KMS-11 (cell line): ENCODE data around the gene PPP2R3A.
"Not testable (repeated sequence)": the region's sequence is repeated elsewhere in the genome, so short reads cannot be mapped to it uniquely, and the experiment has no call there.

ENCODE experiments used
- H2AFZ ChIP-seq: fragments of 200-600 bp; sonication (generic); 2 replicates; pipeline ENCODE4 v1.6.1; 2016; ENCODE audit warnings: antibody characterized with exemption, mixed run types, low read depth
- H3K27ac ChIP-seq: fragments of 200-600 bp; sonication (generic); 2 replicates; pipeline ENCODE4 v1.6.1; 2016; ENCODE audit warnings: mild to moderate bottlenecking, mixed run types
- H3K27me3 ChIP-seq: fragments of 200-600 bp; sonication (generic); 2 replicates; pipeline ENCODE4 v1.6.1; 2017; ENCODE audit warnings: mild to moderate bottlenecking, low read depth, mixed run types, moderate library complexity; ENCODE audit not compliant: insufficient read depth
- H3K36me3 ChIP-seq: fragments of 200-600 bp; sonication (generic); 2 replicates; pipeline ENCODE4 v1.6.1; 2017; ENCODE audit warnings: mild to moderate bottlenecking, mixed run types; ENCODE audit not compliant: insufficient read depth
- H3K4me1 ChIP-seq: fragments of 200-600 bp; sonication (generic); 2 replicates; pipeline ENCODE4 v1.6.1; 2016; ENCODE audit warnings: mild to moderate bottlenecking, low read depth, mixed run types; ENCODE audit not compliant: poor library complexity, severe bottlenecking
- H3K4me2 ChIP-seq: fragments of 200-600 bp; sonication (generic); 2 replicates; pipeline ENCODE4 v1.7.0; 2016; ENCODE audit warnings: mild to moderate bottlenecking, mixed run types
- H3K4me3 ChIP-seq: fragments of 200-600 bp; sonication (generic); IDR thresholded peaks from 2 replicates; pipeline ENCODE4 v1.6.1; 2017; ENCODE audit warnings: low read depth, low read length, mixed read lengths; ENCODE audit not compliant: insufficient read depth
- H3K79me2 ChIP-seq: fragments of 200-600 bp; sonication (generic); 2 replicates; pipeline ENCODE4 v1.6.1; 2016; ENCODE audit warnings: low read depth, mixed run types; ENCODE audit not compliant: insufficient read depth
- H3K9ac ChIP-seq: fragments of 200-600 bp; sonication (generic); 2 replicates; pipeline ENCODE4 v1.6.1; 2016; ENCODE audit warnings: mild to moderate bottlenecking, mixed run types
- H4K20me1 ChIP-seq: fragments of 200-600 bp; sonication (generic); 2 replicates; pipeline ENCODE4 v1.6.1; 2016; ENCODE audit warnings: mild to moderate bottlenecking, mixed run types; ENCODE audit not compliant: insufficient read depth
- TF ChIP-seq, protein P1 (sequence below): fragments of 200-600 bp; sonication (generic); conservative IDR thresholded peaks from 2 replicates; pipeline ENCODE4 v1.6.1; 2017; ENCODE audit warnings: low read depth, mild to moderate bottlenecking, antibody characterized with exemption, low read length, moderate library complexity, mixed read lengths

The PPP2R3A gene

DNA sequence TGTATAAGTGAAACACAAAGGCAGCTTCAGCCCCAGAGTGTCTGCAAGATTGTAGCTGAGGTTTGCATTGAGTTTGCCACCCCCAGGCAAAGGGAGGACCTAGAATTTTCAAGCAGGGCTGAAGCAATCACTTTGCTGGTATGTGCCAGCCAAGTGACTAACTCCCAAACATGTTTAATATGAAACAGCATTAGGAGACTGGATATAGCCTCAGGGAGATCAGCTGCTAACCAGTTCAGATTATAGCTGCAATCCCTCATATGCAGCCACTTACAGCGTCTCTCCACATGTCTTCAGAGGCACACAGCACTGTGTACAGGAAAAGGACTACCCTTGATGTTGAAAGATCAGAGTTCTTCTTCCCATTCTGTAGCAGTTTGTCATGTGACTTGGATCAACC lies 38.4 kb upstream of the PPP2R3A start:
- Histone ChIP-seq H3K79me2 (no peaks in the 10 kb centered on the region), H3K27ac (no peak overlapping the region), H3K36me3 (no peaks in the 10 kb centered on the region), H3K4me3 (no peak overlapping the region), H3K9ac (no peak overlapping the region), H4K20me1 (no peaks in the 10 kb centered on the region), H3K4me2 (no peak overlapping the region), H3K4me1 (no peaks in the 10 kb centered on the region), H2AFZ (no peak overlapping the region), H3K27me3 (no peaks in the 10 kb centered on the region)
- TF ChIP-seq, protein P1, sequence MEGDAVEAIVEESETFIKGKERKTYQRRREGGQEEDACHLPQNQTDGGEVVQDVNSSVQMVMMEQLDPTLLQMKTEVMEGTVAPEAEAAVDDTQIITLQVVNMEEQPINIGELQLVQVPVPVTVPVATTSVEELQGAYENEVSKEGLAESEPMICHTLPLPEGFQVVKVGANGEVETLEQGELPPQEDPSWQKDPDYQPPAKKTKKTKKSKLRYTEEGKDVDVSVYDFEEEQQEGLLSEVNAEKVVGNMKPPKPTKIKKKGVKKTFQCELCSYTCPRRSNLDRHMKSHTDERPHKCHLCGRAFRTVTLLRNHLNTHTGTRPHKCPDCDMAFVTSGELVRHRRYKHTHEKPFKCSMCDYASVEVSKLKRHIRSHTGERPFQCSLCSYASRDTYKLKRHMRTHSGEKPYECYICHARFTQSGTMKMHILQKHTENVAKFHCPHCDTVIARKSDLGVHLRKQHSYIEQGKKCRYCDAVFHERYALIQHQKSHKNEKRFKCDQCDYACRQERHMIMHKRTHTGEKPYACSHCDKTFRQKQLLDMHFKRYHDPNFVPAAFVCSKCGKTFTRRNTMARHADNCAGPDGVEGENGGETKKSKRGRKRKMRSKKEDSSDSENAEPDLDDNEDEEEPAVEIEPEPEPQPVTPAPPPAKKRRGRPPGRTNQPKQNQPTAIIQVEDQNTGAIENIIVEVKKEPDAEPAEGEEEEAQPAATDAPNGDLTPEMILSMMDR: no peak

DNA sequence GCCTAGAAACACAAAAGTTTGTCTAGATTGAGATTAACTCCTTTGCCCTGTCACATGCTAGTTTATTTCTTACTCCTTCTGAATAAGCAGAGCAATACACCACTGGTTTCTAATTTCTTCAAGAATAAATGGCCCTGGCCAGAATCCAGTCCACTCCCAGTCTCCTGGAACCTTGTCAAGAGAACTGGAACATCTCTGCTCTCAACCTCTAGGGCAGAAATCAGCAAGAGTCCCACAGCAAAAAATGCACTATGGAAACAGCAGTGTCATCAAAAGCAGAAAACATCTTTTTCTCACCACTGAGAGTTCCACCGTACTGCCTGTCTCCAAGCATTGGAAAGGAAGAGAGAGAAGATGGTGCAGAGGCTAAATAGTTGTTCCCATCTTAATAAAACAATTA lies 35.9 kb upstream of the PPP2R3A start:
- Histone ChIP-seq H3K4me2 (no peak overlapping the region), H2AFZ (no peak overlapping the region)

GRCh38 chr3:135930255-135930654 lies 35.3 kb upstream of the PPP2R3A start:
- no peaks in the 10 kb centered on the region for H3K36me3 ChIP-seq
- TF ChIP-seq, protein P1: no peak
- H3K4me3 ChIP-seq: no peak overlapping the region
- no peak overlapping the region for H3K9ac ChIP-seq
- no peak overlapping the region for H3K4me2 ChIP-seq
- H3K4me1 ChIP-seq: no peaks in the 10 kb centered on the region
- no peaks in the 10 kb centered on the region for H3K27me3 ChIP-seq
- H2AFZ ChIP-seq: no peak overlapping the region
- H3K27ac ChIP-seq: no peak overlapping the region
- H4K20me1 ChIP-seq: no peaks in the 10 kb centered on the region
- H3K79me2 ChIP-seq: no peaks in the 10 kb centered on the region

More for the DNA sequence above, 35.9 kb upstream of the PPP2R3A start:
- Histone ChIP-seq H3K27ac (no peak overlapping the region), H3K27me3 (no peaks in the 10 kb centered on the region), H4K20me1 (no peaks in the 10 kb centered on the region), H3K4me1 (no peaks in the 10 kb centered on the region), H3K9ac (no peak overlapping the region), H3K4me3 (no peak overlapping the region), H3K36me3 (no peaks in the 10 kb centered on the region), H3K79me2 (no peaks in the 10 kb centered on the region)
- TF ChIP-seq, protein P1: no peak

- H3K9ac ChIP-seq, H3K79me2 ChIP-seq, H4K20me1 ChIP-seq, H3K27me3 ChIP-seq, H3K4me1 ChIP-seq, H3K4me3 ChIP-seq, H3K27ac ChIP-seq, H3K4me2 ChIP-seq, H2AFZ ChIP-seq, H3K36me3 ChIP-seq: not testable (repeated sequence)
Measured at GRCh38 chr3:135935171-135935570, 30.4 kb upstream of the PPP2R3A start.

DNA sequence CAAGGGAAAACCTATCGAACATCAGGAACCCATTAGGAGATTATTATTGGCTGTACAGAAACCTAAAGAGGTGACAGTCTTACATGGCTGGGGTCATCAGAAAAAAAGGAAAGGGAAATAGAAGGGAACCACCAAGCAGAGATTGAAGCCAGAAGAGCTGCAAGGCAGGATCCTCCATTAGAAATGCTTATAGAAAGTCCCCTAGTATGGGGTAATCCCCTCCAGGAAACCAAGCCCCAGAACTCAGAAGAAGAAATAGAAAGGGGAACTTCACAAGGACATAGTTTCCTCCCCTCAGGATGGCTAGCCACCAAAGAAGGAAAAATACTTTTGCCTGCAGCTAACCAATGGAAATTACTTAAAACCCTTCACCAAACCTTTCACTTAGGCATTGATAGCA lies 27.8 kb upstream of the PPP2R3A start:
- H2AFZ ChIP-seq, H3K79me2 ChIP-seq, H3K9ac ChIP-seq, H3K4me3 ChIP-seq, H3K27ac ChIP-seq, H3K27me3 ChIP-seq, H3K36me3 ChIP-seq, H3K4me1 ChIP-seq, H3K4me2 ChIP-seq, H4K20me1 ChIP-seq: not testable (repeated sequence)
